Measurements from ENCODE around the gene SF3A2. TPM values are rescaled to one million over a fixed set of nuclear protein-coding genes. Genes with fewer than 3 reads are reported as not detected.

SF3A2 gene
- polyA plus RNA-seq, 6 donors from 2014 or later, result 13.1 to 37.2 (median 20.3) TPM

- peaks cover 0 to under 1% of the 10 kb centered on the region in 2 donors for H3K36me3 Mint-ChIP-seq
- no peaks in the 10 kb centered on the region for H3K27me3 Mint-ChIP-seq
- peak overlapping the region; percentile 28 to 97 (median 90) for H3K27ac Mint-ChIP-seq
- peak overlapping the region; percentile 69 to 93 (median 80) for H3K4me3 Mint-ChIP-seq
- peaks cover 14 to 54% (median 31%) of the 10 kb centered on the region in 3 donors for H3K4me1 Mint-ChIP-seq
- DNase-seq (peak; percentile 71), ATAC-seq (ENCODE audit: low read depth in 2 of 2) (peak; percentile 22 to 24)
- H3K9me3 Mint-ChIP-seq, result no peaks in the 10 kb centered on the region
These were observed 29.8 kb downstream of the SF3A2 start for GRCh38 chr19:2266183-2266993.

- DNase-seq, result no peak
- Mint-ChIP-seq H3K27me3 (no peaks in the 10 kb centered on the region), H3K27ac (peak overlapping the region in 4 of 6 donors; percentile 8 to 97 (median 68)), H3K36me3 (peaks cover 0 to 8% of the 10 kb centered on the region in 2 donors), H3K4me3 (peak overlapping the region; percentile 87 to 98 (median 94)), H3K4me1 (peaks cover 26 to 54% (median 45%) of the 10 kb centered on the region in 3 donors), H3K9me3 (no peaks in the 10 kb centered on the region)
- ATAC-seq (ENCODE audit: low read depth in 2 of 2), result no peak
These were observed 31.8 kb downstream of the SF3A2 start for GRCh38 chr19:2268480-2268830.

DNA sequence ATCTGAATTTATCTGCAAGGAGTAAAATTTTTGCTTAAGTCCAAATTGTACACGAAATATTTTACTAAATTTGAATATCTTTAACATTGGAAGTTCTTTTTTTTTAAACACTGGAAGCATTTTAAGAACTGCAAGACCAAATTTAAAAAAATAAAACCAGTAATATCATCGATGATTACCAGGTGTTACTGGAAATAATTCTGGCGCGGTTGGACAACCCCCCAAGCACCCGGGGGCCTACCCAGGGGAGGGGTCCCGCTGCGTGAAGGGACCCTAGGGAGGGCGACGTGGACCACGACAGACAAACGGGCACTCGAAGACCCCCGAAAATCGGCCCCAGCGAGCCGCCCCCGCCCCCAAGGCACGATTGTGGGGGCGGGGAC, 32.2 kb downstream of the SF3A2 start:
- peaks cover 0 to 12% of the 10 kb centered on the region in 2 donors for H3K36me3 Mint-ChIP-seq
- H3K4me3 Mint-ChIP-seq, result peak overlapping the region; percentile 87 to 98 (median 94)
- DNase-seq, result no peak
- peaks cover 30 to 52% (median 46%) of the 10 kb centered on the region in 3 donors for H3K4me1 Mint-ChIP-seq
- H3K9me3 Mint-ChIP-seq, result no peaks in the 10 kb centered on the region
- no peaks in the 10 kb centered on the region for H3K27me3 Mint-ChIP-seq
- peak overlapping the region in 5 of 6 donors; percentile 21 to 97 (median 94) for H3K27ac Mint-ChIP-seq
- ATAC-seq (ENCODE audit: low read depth in 2 of 2), result no peak

DNA sequence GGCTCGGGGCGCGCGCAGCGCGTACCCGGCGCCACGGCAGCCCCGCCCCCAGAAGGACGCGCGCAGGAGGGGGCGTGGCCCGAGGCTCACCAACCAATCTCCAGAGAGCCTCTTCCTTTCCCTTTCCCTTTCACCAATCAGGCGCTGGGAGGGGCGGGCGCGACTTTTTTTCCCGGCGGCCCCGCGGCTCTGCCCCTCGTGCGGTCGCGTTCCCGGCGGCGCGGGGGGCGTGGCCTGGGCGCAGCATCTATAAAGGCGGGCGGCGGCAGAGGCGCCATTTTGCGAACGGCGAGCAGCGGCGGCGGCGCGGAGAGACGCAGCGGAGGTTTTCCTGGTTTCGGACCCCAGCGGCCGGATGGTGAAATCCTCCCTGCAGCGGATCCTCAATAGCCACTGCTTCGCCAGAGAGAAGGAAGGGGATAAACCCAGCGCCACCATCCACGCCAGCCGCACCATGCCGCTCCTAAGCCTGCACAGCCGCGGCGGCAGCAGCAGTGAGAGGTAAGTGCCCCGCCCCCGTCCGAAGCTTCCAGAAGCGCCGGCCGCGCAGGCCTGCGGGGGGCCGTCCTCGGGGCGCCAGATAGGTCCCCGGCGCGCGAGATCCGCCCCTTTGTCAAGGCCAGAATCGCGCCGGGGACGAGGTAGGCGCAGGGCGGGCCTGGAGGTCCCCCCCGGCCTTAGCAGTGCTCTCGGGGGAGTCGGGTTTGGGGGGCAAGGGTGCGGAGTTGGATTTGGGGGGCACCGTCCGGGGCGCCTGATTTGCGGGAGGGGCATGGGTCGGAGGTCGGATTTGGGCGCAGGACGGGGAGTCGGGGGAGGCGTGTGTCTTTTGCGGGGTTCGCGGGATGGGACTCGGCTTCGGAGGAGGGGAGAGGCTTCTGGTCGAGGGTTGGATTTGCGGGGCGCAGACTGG, 32.9 kb downstream of the SF3A2 start:
- H3K27ac Mint-ChIP-seq, result peak overlapping the region; percentile 94 to 100 (median 96)
- H3K4me3 Mint-ChIP-seq, result peak overlapping the region; percentile 87 to 98 (median 94)
- peaks cover 36 to 52% (median 46%) of the 10 kb centered on the region in 3 donors for H3K4me1 Mint-ChIP-seq

DNA sequence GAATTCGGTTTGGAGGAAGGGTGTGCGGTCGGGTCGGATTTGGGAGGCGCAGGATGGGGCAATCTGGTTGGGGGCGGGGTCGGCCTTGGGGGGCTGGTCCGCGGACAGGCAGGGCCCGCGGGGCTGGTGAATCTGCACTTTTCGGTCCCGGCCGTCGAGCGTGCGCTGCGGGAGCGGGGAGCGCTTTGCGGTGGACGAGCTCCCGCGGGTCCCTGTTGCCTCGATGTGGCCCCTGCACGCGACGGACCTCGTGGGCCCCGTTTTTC, 33.5 kb downstream of the SF3A2 start:
- Mint-ChIP-seq H3K27me3 (no peaks in the 10 kb centered on the region), H3K36me3 (peaks cover 0 to 17% of the 10 kb centered on the region in 2 donors), H3K4me1 (peaks cover 39 to 53% (median 50%) of the 10 kb centered on the region in 3 donors), H3K4me3 (peak overlapping the region; percentile 87 to 98 (median 94)), H3K9me3 (no peaks in the 10 kb centered on the region), H3K27ac (peak overlapping the region; percentile 74 to 100 (median 91))
- DNase-seq (no peak), ATAC-seq (ENCODE audit: low read depth in 2 of 2) (no peak)

More for the DNA sequence above, 32.9 kb downstream of the SF3A2 start:
- Mint-ChIP-seq H3K9me3 (no peaks in the 10 kb centered on the region), H3K27me3 (no peaks in the 10 kb centered on the region), H3K36me3 (peaks cover 0 to 17% of the 10 kb centered on the region in 2 donors)
- ATAC-seq (ENCODE audit: low read depth in 2 of 2) (peak; percentile 63 to 69), DNase-seq (peak; percentile 99)

DNA sequence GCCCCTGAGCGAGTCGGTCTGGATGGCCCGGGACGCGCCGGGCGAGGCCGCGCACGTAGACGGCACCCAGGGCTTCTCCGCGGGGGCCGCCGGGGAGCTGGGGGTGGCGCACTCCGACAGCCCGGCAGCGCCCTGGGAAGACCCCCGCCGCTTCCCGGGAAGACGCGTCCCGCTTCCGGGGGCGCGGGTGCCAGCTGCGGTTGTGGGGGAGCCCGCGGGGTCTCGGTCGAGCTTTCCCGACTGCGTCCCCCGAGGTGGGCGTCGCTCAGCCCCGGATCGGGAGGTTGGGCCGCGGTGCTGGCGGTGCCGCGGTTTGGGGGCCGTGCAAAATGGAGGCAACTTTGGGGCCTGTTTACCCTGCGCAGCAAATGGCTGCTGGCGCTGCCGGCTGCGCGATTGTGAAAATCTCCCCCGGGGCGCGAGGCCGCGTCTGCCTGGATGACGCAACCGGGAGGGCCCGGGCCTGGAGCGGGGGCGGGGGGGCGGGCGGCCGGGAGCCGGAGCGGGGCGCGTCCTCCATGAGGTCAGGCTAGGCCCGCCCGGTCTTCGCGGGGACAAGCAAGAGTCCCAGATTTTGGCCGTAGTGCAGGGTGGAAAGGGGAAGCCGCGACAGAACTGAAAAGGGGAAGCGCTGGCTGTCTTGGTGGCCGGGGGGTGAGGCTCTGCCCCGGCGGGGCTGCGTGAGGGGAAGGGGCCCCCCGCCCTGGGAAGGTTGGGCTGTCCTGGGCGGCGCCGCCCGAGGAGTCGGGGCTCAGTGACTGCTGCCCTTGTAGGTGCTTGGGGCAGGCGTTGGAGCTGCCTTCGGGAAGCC, 34.0 kb downstream of the SF3A2 start:
- Mint-ChIP-seq H3K4me1 (peaks cover 41 to 52% (median 52%) of the 10 kb centered on the region in 3 donors), H3K27me3 (no peaks in the 10 kb centered on the region), H3K36me3 (peaks cover 0 to 17% of the 10 kb centered on the region in 2 donors), H3K4me3 (peak overlapping the region; percentile 87 to 98 (median 94)), H3K27ac (peak overlapping the region; percentile 76 to 100 (median 89)), H3K9me3 (no peaks in the 10 kb centered on the region)
- peak; percentile 56 to 57 for ATAC-seq (ENCODE audit: low read depth in 2 of 2)
- peak; percentile 90 for DNase-seq

DNA sequence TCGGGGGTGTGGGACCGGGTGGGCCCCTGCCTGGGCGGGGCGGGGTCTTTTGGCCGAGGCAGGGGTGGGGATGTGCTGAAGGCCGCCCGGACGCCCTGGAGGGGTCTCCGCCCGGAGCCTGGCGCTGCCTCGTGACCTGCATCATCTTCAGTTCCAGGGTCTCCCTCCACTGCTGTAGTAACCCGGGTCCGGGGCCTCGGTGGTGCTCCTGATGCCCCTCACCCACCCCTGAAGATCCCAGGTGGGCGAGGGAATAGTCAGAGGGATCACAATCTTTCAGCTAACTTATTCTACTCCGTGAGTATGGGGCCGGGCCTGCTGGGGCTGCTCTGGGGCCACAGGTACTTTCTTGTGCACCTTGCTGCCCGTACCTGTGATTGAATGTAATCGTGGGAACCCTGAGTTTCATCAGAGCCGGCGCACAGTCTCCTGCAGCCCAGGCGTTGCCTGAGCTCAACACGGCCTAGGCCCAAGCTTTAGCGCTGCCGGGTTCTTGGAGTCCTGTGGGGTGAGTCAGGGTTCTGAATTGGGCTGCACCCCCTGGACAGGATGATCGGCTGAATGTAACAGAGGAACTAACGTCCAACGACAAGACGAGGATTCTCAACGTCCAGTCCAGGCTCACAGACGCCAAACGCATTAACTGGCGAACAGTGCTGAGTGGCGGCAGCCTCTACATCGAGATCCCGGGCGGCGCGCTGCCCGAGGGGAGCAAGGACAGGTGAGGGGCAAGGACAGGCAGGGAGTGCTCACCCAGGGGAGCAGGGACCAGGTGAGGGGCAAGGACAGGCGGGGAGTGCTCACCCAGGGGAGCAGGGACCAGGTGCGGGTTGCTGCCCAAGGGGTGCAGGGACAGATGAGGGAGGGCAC, 34.8 kb downstream of the SF3A2 start:
- DNase-seq (no peak), ATAC-seq (ENCODE audit: low read depth in 2 of 2) (no peak)
- H3K9me3 Mint-ChIP-seq, result no peaks in the 10 kb centered on the region
- H3K4me3 Mint-ChIP-seq, result peak overlapping the region; percentile 86 to 95 (median 92)
- peaks cover 36 to 44% (median 43%) of the 10 kb centered on the region in 3 donors for H3K4me1 Mint-ChIP-seq
- H3K36me3 Mint-ChIP-seq, result peaks cover 0 to 17% of the 10 kb centered on the region in 2 donors
- H3K27me3 Mint-ChIP-seq, result no peaks in the 10 kb centered on the region
- peak overlapping the region; percentile 90 to 97 (median 96) for H3K27ac Mint-ChIP-seq

GRCh38 chr19:2273356-2274184, 36.9 kb downstream of the SF3A2 start:
- ATAC-seq (ENCODE audit: low read depth in 2 of 2) (peak; percentile 31 to 36), DNase-seq (peak; percentile 79)
- peak overlapping the region; percentile 64 to 90 (median 80) for H3K4me3 Mint-ChIP-seq
- H3K27ac Mint-ChIP-seq, result peak overlapping the region; percentile 87 to 98 (median 97)
- H3K4me1 Mint-ChIP-seq, result peaks cover 32 to 38% (median 33%) of the 10 kb centered on the region in 3 donors
- no peaks in the 10 kb centered on the region for H3K9me3 Mint-ChIP-seq
- H3K36me3 Mint-ChIP-seq, result peaks cover 0 to 17% of the 10 kb centered on the region in 2 donors
- no peaks in the 10 kb centered on the region for H3K27me3 Mint-ChIP-seq

DNA sequence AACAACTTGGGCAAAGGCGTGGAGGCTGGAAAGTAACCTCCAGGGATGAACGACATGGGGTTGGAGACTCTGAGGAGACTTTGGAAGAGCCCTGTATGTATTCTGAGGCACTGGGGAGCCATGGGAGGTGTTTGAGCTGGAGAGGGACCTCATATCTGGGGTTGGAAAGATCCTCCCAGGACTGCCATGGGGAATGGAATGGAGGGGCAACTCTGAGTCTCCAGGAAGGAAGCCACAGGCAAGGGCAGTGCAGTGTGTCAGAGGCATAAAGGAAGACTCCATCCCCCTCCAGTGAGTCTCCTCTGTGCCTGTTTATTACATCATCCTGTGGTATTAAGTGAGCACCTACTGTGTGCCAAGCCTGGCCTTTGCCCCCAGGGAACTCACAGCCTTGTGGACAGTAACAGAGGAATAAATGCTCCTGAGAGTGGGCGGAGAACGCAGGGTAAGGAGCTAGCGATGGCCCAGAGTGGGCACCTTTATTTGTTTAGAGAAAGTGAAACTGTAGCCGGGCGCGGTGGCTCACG, 37.6 kb downstream of the SF3A2 start:
- H3K4me1 Mint-ChIP-seq, result peaks cover 32 to 41% (median 39%) of the 10 kb centered on the region in 3 donors
- no peaks in the 10 kb centered on the region for H3K27me3 Mint-ChIP-seq
- peaks cover 0 to 17% of the 10 kb centered on the region in 2 donors for H3K36me3 Mint-ChIP-seq
- no peaks in the 10 kb centered on the region for H3K9me3 Mint-ChIP-seq
- DNase-seq (no peak), ATAC-seq (ENCODE audit: low read depth in 2 of 2) (no peak)
- peak overlapping the region; percentile 87 to 98 (median 97) for H3K27ac Mint-ChIP-seq
- peak overlapping the region in 7 of 8 donors; percentile 64 to 90 (median 82) for H3K4me3 Mint-ChIP-seq

DNA sequence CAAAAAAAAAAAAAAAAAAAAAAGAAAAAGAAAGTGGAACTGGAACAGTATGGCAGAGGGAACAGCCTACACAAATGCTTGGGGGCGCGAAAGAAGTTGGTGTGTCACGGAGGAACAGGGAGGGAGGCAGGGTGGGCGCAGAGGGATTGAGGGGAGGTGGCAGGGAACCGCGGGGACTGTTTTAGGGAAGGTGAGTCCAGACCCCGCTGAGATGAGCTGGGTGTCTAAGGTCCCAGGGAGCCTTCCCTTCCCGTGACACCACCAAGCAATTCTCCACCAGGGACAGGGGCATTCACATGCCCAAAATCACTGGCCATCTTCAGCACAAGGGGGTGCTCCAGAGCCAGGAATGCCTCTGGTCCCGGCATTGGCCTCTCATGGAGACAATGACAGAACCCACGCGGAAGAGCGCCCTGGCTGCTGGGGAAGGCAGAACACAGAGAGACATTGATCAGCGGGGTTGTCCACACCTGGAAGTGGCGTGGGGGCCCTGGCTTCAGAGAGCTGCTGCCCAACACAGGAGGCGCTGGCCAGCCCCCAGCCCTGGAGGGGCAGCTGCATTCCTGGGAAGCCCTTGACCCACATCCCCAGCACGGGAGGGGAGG, 38.4 kb downstream of the SF3A2 start:
- ATAC-seq (ENCODE audit: low read depth in 2 of 2) (no peak), DNase-seq (no peak)
- no peaks in the 10 kb centered on the region for H3K27me3 Mint-ChIP-seq
- peaks cover 0 to 17% of the 10 kb centered on the region in 2 donors for H3K36me3 Mint-ChIP-seq
- H3K4me1 Mint-ChIP-seq, result peaks cover 32 to 41% (median 39%) of the 10 kb centered on the region in 3 donors
- peak overlapping the region; percentile 38 to 97 (median 93) for H3K27ac Mint-ChIP-seq
- peak overlapping the region in 7 of 8 donors; percentile 19 to 82 (median 66) for H3K4me3 Mint-ChIP-seq
- H3K9me3 Mint-ChIP-seq, result no peaks in the 10 kb centered on the region

Measured in naive B cell (primary cell).